NT2/D1 (cell line): ENCODE data around the gene RBM24.

ENCODE experiments used
- SUZ12 ChIP-seq: IDR thresholded peaks from 2 replicates; pipeline ENCODE4 v1.6.1; 2011; ENCODE audit not compliant: insufficient read length, insufficient read depth; ENCODE audit errors: extremely low read depth
- YY1 ChIP-seq: IDR thresholded peaks from 2 replicates; pipeline ENCODE4 v1.6.1; 2011; ENCODE audit not compliant: insufficient read length, insufficient read depth
- ZNF274 ChIP-seq: IDR thresholded peaks from 2 replicates; pipeline ENCODE4 v1.6.1; 2011; ENCODE audit warnings: mild to moderate bottlenecking, low read depth, low read length

GRCh38 chr6:17269840-17270239 lies 11.3 kb upstream of the RBM24 start:
- TF ChIP-seq YY1 (no peak), ZNF274 (no peak), SUZ12 (no peak)
